GM19324 (cell line): ENCODE results near the gene EVC2.

Source experiments
- ATAC-seq: cut with Tn5 transposase; IDR thresholded peaks from one replicate; pipeline ENCODE4 v1.9.1; 2021; ENCODE audit warnings: mild to moderate bottlenecking, moderate library complexity; ENCODE audit not compliant: unreplicated experiment, low FRiP score

Gene EVC2

GRCh38 chr4:5708449-5709206 is at the start of gene EVC2:
Gene EVC2, minus strand, starts transcription at chr4:5708559. Its CDS starts 46 bp downstream, at chr4:5708513.
- ATAC-seq = no peak

- no peak for ATAC-seq
Measured at GRCh38 chr4:5757954-5758353, 49.6 kb upstream of the EVC2 start.

GRCh38 chr4:5757536-5757935 is 49.2 kb upstream of the EVC2 start:
- no peak for ATAC-seq

GRCh38 chr4:5757091-5757490 is 48.7 kb upstream of the EVC2 start:
- no peak for ATAC-seq

- no peak for ATAC-seq
Measured at GRCh38 chr4:5756271-5756670, 47.9 kb upstream of the EVC2 start.

GRCh38 chr4:5755679-5756078 is 47.3 kb upstream of the EVC2 start:
- no peak for ATAC-seq

- no peak for ATAC-seq
Measured at GRCh38 chr4:5755161-5755560, 46.8 kb upstream of the EVC2 start.

GRCh38 chr4:5754529-5754881 is 46.1 kb upstream of the EVC2 start:
- ATAC-seq = no peak

GRCh38 chr4:5753766-5754528 is 45.6 kb upstream of the EVC2 start:
- ATAC-seq = no peak

- no peak for ATAC-seq
Measured at GRCh38 chr4:5753366-5753765, 45.0 kb upstream of the EVC2 start.

GRCh38 chr4:5752376-5753184 is 44.2 kb upstream of the EVC2 start:
- no peak for ATAC-seq

- ATAC-seq = no peak
Measured at GRCh38 chr4:5751666-5752375, 43.5 kb upstream of the EVC2 start.

GRCh38 chr4:5750946-5751665 is 42.7 kb upstream of the EVC2 start:
- ATAC-seq = no peak

GRCh38 chr4:5750052-5750945 is 41.9 kb upstream of the EVC2 start:
- ATAC-seq = no peak

- no peak for ATAC-seq
Measured at GRCh38 chr4:5749568-5749967, 41.2 kb upstream of the EVC2 start.

GRCh38 chr4:5747738-5748375 is 39.5 kb upstream of the EVC2 start:
- ATAC-seq = no peak

GRCh38 chr4:5746829-5747737 is 38.7 kb upstream of the EVC2 start:
- no peak for ATAC-seq
